GM12865 (cell line): ENCODE results near the gene LENG9.
A peak's percentile ranks its signal among the peaks of the same experiment; 100 is the strongest.
"Not testable (repeated sequence)": the region's sequence is repeated elsewhere in the genome, so short reads cannot be mapped to it uniquely, and the experiment has no call there.

Experiments
- DNase-seq: peaks from one replicate; pipeline ENCODE4 v3.0.0; 2010; ENCODE audit warnings: low read depth
- H3K4me3 ChIP-seq: 2 replicates; pipeline ENCODE4 v1.5.1; 2011; ENCODE audit warnings: mild to moderate bottlenecking, low read depth, low read length, control low read depth
- TF ChIP-seq, protein P1 (sequence below): IDR thresholded peaks from 2 replicates; pipeline ENCODE4 v1.5.1; 2011; ENCODE audit warnings: low read length, control low read depth, low read depth, inconsistent platforms; ENCODE audit not compliant: insufficient read depth; ENCODE audit errors: missing control alignments

LENG9 gene

DNA sequence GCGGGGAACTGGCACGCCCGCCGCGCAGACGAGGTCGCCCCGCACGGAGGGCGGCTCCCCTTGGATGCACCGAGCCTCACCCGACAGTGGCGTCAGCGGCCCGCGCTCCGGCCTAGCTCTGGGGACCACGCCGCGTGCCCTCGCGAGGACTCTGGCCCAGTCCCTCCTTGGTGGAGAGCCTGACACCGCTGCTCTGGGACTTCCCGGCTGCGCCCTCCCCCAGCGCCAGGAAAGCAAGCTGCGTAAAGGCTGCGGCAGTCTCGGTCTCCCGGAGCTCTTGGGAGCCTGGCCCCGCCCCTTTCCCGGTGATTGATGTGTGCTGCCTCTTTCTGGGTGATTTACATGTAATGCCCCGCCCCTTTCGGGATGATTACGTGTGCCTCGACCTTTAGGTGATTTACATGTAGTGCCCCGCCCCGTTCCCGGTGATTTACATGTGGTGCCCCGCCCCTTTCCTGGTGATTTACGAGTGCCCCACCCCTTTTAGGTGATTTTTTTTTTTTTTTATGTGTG, at the start of gene LENG9:
LENG9 (minus strand) TSS at position 248 of the 513 bp plus-strand sequence. CDS start 252 bp downstream, outside the sequence.
- peak; percentile 100 for DNase-seq
- TF ChIP-seq, protein P1, sequence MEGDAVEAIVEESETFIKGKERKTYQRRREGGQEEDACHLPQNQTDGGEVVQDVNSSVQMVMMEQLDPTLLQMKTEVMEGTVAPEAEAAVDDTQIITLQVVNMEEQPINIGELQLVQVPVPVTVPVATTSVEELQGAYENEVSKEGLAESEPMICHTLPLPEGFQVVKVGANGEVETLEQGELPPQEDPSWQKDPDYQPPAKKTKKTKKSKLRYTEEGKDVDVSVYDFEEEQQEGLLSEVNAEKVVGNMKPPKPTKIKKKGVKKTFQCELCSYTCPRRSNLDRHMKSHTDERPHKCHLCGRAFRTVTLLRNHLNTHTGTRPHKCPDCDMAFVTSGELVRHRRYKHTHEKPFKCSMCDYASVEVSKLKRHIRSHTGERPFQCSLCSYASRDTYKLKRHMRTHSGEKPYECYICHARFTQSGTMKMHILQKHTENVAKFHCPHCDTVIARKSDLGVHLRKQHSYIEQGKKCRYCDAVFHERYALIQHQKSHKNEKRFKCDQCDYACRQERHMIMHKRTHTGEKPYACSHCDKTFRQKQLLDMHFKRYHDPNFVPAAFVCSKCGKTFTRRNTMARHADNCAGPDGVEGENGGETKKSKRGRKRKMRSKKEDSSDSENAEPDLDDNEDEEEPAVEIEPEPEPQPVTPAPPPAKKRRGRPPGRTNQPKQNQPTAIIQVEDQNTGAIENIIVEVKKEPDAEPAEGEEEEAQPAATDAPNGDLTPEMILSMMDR = no peak
- H3K4me3 ChIP-seq = peak within 1 kb of the TSS; percentile 90

DNA sequence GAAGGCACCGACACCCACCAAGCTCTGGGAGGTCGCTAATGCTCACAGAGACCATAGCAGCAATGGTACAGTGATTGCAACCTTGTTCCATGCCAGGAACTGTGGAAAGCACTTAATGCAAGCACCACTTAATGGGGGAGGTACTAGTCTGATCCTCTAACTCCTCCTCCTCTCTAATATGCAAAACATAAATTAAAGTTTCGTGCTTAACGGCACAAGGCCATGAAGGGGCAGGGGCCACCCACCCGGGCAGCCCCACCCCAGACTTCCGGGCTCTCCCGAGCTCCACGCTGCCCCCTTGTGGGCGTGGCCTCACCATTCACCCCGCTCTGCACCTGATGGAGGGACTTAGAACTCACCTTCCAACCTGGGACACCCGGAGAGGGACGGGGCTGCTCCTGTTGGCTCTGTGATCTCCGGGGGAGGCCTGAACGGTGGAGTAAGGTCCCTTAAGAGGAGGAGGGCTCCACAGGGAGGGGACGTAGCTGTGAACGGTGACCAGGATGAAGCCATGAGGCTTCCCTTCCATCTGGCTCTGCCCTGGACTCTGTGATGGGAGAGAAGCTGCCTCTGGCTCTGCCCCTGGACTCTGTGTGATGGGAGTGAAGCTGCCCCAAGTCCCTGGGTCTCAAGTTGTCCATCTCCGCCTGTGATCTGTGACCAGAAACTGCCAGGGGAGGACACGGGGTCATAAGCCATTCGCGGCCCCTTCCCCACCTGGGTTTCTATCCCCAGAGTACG, 45.8 kb upstream of the LENG9 start:
- not testable (repeated sequence) for DNase-seq, H3K4me3 ChIP-seq

DNA sequence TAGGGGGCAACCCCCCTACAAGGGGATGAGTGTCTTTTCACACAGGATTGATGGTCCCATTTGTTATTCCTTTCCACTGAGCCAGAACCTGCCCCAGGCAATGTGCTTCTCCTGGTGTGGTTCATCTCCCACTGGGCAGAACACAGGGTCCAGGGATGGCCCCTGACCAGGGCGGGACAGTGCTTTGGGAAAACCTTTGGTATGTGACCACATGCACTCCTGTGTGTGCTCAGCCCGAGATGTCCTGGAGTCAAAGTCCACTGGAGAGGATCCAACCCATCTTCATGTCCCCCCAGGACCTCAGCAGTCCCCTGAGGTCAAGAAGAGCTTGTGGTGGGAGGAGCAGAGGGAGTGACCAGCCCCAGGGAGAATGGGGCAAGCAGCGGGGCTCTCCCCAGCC, 44.9 kb upstream of the LENG9 start:
- not testable (repeated sequence) for DNase-seq, H3K4me3 ChIP-seq

DNA sequence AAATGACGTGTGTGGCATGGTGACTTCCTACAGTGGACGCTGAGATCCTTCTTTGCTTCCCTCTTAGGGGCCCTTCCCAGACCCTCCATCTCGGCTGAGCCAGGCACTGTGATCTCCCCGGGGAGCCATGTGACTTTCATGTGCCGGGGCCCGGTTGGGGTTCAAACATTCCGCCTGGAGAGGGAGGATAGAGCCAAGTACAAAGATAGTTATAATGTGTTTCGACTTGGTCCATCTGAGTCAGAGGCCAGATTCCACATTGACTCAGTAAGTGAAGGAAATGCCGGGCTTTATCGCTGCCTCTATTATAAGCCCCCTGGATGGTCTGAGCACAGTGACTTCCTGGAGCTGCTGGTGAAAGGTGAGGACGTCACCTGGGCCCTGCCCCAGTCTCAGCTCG, 44.2 kb upstream of the LENG9 start:
- H3K4me3 ChIP-seq = no peak overlapping the region
- no peak for DNase-seq
- TF ChIP-seq, protein P1 = no peak

DNA sequence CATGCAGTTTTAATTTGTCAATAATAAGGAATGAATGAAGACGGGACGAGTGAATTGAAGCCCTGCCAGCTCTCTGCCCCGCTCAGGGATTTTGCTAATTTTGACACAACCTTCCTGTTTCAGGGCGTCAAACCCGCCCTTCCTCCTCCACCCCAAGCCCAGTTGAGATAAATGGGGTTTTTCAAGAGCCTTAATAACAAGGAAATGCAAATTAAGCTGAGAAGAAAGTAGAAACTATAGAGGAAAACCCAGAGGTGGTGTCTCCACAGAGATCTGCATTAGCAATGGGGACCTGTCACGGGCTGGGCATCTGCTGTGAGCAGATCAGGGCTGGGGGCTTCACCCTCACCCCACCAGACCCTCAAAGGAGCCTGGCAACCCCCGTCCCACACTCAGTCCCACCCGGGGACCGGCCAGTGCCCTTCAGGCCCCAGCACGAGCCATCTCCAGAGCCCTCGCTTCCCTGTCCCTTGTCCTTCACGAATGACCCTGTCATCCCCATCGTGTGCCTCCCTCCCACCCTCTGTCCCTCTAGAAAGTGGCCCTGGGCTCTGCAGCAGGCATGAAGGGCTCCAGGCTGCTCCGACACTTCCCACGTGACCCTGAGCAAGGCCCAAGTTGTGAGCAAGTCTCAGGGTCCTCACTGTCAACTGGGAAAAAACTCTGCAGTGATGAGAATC, 43.6 kb upstream of the LENG9 start:
- DNase-seq, H3K4me3 ChIP-seq: not testable (repeated sequence)

DNA sequence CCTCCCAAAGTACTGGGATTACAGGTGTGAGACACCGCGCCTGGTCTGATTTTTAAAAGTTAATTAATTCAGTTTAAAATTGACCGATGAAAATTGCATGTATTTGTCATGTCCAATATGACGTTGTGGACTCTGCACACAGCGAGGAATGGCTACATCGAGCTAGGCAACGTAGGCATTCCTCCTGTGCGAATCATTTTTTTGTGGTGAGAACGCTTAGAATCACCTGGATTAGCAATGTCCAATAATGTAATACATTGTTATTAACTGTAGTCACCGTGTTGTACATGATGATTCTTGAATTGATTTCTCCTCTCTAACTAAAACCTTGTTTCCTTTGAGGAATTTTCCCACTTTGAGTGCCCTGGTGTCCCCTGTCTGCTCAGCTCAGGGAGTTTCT, 42.5 kb upstream of the LENG9 start:
- no peak for DNase-seq
- no peak overlapping the region for H3K4me3 ChIP-seq

DNA sequence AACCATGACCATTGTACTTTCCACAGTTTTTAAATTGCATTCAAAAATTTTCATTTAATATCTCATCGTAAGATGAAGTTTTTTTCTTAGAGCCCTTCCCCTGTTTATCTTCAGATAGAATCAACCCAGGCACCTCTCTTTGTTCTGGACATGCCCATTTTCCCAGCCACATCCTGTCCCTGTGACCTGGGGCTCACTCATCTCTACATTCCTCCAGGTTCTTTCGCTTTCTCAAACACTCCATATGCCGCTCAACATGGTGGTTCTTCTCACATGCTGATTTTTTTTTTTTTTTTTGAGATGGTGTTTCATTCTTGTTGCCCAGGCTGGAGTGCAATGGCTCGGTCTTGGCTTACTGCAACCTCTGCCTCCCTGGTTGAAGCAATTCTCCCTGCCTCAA, 42.0 kb upstream of the LENG9 start:
- H3K4me3 ChIP-seq, DNase-seq: not testable (repeated sequence)

More for the DNA sequence above, 42.5 kb upstream of the LENG9 start:
- TF ChIP-seq, protein P1 = no peak

DNA sequence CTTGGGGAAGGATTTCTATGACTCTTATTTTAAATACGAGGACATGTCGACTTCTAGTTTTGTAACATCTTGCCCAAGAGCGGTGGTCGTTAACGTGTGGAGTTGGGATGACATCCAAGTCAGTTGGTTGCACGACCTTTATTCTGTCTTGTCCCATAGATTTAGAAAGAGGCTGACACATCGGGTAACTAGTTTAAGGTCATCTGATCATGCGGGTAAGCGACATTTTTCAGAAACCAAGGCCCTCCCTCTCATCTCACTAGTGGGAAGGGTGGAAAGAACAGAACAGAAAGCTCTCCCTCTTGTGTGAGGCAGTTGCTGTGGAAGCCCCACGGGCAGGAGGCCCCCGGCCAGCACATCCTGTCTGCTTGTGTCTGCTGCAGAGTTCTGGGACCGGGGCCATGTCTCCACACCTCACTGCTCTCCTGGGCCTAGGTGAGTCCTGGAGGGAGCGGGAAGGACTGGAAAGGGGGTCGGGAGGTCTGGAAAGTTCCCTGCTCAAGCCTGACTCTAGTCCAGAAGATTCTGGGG, 39.0 kb upstream of the LENG9 start, which contains the start of gene LAIR2:
LAIR2 (plus strand) TSS at position 314 of the 531 bp plus-strand sequence; CDS start at position 402, 88 bp downstream.
- no peak within 1 kb of the TSS for H3K4me3 ChIP-seq
- TF ChIP-seq, protein P1 = no peak
- peak; percentile 29 for DNase-seq

DNA sequence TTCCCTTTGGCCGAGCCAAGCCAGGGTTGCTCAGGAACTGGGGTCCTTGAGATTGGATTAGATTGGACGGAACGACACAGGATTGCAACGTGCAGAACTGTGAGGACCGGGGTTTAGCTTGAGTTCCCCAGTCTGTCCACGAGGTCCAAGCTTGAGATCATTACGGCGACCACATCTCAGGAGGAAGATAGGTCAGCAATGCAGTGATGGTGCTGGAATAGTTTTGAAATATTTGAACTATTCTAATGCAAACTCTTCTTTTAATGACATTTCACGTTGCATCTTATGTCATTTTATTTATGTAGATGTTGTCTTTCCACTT, 34.8 kb upstream of the LENG9 start:
- H3K4me3 ChIP-seq, DNase-seq: not testable (repeated sequence)

DNA sequence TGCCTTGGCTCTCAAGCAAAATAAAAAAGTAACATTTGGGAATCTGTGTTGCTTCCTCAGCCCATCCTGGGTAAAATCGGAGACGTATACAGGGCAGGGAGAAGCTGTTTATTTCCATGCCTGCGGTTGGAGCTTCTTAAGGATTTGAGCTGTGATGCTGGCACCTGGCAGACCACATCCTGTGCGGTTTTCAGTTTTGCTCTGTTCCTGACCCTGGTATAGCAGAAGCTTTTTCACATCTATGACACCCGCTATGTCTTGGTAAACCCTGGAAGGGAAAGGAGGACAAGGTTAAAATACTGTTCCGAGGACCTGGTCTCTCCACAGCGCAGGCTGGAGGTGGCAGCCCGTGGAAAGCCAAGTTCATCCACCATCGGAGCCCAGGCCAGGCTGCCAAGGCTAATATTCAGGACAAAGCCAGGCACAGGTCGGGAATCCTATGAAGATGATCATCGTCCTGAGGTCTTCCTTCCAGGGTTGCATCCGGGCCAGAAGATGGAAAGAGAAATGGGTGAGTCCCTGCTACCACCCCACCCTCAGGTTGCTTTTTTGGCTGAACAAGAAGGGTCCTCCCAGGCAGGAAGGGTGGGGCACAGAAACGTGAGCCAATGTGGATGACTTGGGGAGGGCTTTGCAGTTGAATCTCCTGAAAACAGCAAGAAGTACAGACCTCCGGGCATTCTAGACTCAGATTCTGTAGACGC, 34.3 kb upstream of the LENG9 start:
- not testable (repeated sequence) for H3K4me3 ChIP-seq, DNase-seq

DNA sequence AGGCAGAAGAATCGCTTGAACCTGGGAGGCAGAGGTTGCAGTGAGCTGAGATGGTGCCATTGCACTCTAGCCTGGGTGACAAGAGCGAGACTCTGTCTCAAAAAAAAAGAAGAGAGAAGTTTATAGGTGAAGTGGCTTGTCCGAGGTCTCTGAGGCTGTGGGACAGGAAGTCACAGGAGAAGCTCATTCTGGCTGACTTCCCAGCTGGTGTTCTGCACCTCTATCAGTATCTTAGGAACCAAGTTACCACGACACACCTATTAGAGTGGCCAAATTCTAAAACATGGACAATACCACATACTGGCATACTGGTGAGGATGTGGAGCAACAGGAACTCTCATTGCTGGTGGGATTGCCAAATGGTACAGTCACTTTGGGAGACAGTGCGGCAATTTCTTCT, 31.7 kb upstream of the LENG9 start:
- H3K4me3 ChIP-seq, DNase-seq: not testable (repeated sequence)
